Chondrocyte (in vitro differentiated cells): ENCODE results near the gene TBX15. TPM values are rescaled to one million over a fixed set of nuclear protein-coding genes. Genes with fewer than 3 reads are reported as not detected.
"Not testable (repeated sequence)": the region's sequence is repeated elsewhere in the genome, so short reads cannot be mapped to it uniquely, and the experiment has no call there.

Experiments used
- DNase-seq: peaks from one replicate; pipeline ENCODE4 v3.0.0; 2021; ENCODE audit warnings: mixed read lengths, low spot score
- H3K27ac Mint-ChIP-seq: one replicate; pipeline ENCODE4 v1.8.0; 2021; ENCODE audit warnings: mild to moderate bottlenecking, moderate library complexity, mixed read lengths; ENCODE audit not compliant: unreplicated experiment
- H3K27me3 Mint-ChIP-seq: 2 replicates; pipeline ENCODE4 v1.8.0; 2021; ENCODE audit warnings: low read depth, mixed read lengths
- H3K36me3 Mint-ChIP-seq: 2 replicates; pipeline ENCODE4 v1.8.0; 2021; ENCODE audit warnings: low read depth, mixed read lengths
- H3K4me1 Mint-ChIP-seq: 2 replicates; pipeline ENCODE4 v1.8.0; 2021; ENCODE audit warnings: low read depth, mild to moderate bottlenecking, mixed read lengths
- H3K4me3 Mint-ChIP-seq: one replicate; pipeline ENCODE4 v1.8.0; 2021; ENCODE audit warnings: mild to moderate bottlenecking, moderate library complexity, mixed read lengths; ENCODE audit not compliant: unreplicated experiment
- H3K9me3 Mint-ChIP-seq: 2 replicates; pipeline ENCODE4 v1.8.0; 2021; ENCODE audit warnings: low read depth, mixed read lengths
- total RNA-seq: library from RNA; stranded (reverse); gene quantifications from 3 replicates; pipeline ENCODE4 v1.2.1, GENCODE V29; 2021
- TF ChIP-seq, protein P1 (sequence below): fragments of 200-600 bp; sonication (generic); IDR thresholded peaks from 2 replicates; pipeline ENCODE4 v1.5.0; 2021; ENCODE audit warnings: antibody characterized with exemption, mild to moderate bottlenecking, moderate library complexity

The TBX15 gene
- total RNA-seq, 1 donor from 2014 or later: 41.0 TPM

DNA sequence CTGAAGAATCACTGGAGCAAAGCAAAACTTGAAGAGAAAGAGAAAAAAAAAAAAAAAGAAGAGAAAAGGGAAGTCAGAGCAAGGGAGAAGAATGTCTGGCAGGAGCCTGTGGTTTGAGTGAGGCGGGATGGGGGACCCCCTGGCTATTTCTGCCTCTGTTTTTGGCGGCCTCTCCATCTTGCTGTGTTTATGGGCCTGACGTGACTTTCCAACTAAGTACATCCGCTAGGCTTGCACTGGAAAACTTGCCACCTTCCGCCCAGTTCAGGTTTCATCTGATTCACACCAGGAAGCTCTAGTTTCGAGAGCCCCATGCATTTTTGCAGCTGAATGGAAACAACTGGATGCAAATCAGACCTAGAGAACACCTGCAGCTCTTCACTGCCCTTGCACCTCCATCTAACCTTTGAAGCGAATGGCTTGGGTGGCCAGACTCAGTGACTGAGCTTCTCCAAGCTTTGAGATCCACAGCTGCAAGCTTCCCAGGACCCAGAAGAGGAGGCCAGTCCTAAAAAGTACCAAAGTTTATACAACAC is 28.0 kb downstream of the TBX15 start:
- H3K27me3 Mint-ChIP-seq: no peaks in the 10 kb centered on the region
- DNase-seq: no peak
- peaks cover 8% of the 10 kb centered on the region for H3K36me3 Mint-ChIP-seq
- H3K4me3 Mint-ChIP-seq: peak overlapping the region; percentile 17
- peaks cover 57% of the 10 kb centered on the region for H3K4me1 Mint-ChIP-seq
- TF ChIP-seq, protein P1, sequence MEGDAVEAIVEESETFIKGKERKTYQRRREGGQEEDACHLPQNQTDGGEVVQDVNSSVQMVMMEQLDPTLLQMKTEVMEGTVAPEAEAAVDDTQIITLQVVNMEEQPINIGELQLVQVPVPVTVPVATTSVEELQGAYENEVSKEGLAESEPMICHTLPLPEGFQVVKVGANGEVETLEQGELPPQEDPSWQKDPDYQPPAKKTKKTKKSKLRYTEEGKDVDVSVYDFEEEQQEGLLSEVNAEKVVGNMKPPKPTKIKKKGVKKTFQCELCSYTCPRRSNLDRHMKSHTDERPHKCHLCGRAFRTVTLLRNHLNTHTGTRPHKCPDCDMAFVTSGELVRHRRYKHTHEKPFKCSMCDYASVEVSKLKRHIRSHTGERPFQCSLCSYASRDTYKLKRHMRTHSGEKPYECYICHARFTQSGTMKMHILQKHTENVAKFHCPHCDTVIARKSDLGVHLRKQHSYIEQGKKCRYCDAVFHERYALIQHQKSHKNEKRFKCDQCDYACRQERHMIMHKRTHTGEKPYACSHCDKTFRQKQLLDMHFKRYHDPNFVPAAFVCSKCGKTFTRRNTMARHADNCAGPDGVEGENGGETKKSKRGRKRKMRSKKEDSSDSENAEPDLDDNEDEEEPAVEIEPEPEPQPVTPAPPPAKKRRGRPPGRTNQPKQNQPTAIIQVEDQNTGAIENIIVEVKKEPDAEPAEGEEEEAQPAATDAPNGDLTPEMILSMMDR: no peak
- H3K9me3 Mint-ChIP-seq: peaks cover 7% of the 10 kb centered on the region
- H3K27ac Mint-ChIP-seq: peak overlapping the region; percentile 87

DNA sequence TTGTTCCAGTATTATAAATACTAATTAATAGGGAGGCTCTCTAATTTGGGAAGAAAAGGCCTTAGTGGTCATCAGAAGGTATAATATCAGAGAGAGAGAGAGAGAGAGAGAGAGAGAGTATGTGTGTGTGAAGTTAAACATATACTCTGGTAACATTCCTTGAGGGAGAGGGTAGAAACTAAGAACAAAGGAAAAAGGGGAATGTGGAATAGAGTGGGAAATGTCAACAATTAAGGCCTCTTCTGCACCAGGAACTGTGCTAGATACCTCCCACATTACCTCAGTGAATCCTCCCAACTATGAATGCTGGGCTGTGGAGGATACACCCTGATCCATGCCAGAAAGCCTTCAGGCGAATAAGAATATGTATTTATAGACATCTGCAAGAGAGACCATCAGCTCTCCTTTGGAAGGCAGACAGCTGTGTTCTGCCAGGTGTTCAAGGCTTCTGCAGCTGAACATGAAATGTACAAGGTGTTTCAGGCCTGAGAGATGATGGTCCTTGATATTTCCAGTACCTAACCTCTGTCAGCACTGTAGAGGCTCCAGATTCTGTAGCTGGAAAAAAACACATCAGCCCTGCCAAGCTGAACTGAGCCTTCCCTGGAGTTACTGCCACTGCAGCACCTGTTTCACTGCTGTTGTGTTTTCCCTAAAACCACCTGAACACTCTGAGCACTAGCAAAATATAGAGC is 29.1 kb downstream of the TBX15 start:
- H3K4me1 Mint-ChIP-seq: peaks cover 58% of the 10 kb centered on the region
- peaks cover 5% of the 10 kb centered on the region for H3K36me3 Mint-ChIP-seq
- DNase-seq: no peak
- TF ChIP-seq, protein P1: no peak
- H3K4me3 Mint-ChIP-seq: no peak overlapping the region
- H3K27ac Mint-ChIP-seq: peak overlapping the region; percentile 87
- peaks cover 3% of the 10 kb centered on the region for H3K9me3 Mint-ChIP-seq
- H3K27me3 Mint-ChIP-seq: no peaks in the 10 kb centered on the region

DNA sequence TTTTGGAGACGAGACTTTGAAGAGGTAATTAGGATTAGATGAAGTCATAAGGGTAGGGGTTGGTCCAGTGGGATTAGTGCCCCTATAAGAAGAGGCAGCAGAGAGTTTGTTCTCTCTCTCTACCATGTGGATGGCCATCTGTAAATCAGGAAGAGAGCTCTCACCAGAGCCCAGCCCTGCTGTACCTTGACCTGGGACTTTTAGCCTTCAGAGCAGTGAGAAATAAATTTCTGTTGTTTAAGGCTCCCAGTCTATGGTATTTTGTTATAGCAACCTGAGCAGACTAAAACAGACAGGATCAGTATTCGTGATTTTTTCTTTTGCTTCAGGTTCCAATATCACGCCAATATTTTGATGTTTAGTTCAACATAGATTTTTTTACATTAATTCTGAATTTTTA is 30.0 kb downstream of the TBX15 start:
- Mint-ChIP-seq H3K4me1 (peaks cover 58% of the 10 kb centered on the region), H3K36me3 (peaks cover 3% of the 10 kb centered on the region), H3K27ac (no peak overlapping the region), H3K27me3 (no peaks in the 10 kb centered on the region), H3K4me3 (no peak overlapping the region), H3K9me3 (no peaks in the 10 kb centered on the region)
- DNase-seq: no peak
- TF ChIP-seq, protein P1: no peak

DNA sequence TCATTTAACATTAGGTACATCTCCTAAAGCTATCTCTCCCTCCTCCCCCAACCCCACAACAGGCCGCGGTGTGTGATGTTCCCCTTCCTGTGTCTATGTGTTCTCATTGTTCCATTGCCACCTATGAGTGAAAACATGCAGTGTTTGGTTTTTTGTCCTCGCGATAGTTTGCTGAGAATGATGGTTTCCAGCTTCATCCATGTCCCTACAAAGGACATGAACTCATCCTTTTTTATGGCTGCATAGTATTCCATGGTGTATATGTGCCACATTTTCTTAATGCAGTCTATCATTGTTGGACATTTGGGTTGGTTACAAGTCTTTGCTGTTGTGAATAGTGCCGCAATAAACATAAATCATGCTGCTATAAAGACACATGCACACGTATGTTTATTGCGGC is 30.6 kb downstream of the TBX15 start:
- not testable (repeated sequence) for H3K4me3 Mint-ChIP-seq, DNase-seq, H3K36me3 Mint-ChIP-seq, H3K27me3 Mint-ChIP-seq, H3K27ac Mint-ChIP-seq, H3K9me3 Mint-ChIP-seq
- H3K4me1 Mint-ChIP-seq: peaks cover 61% of the 10 kb centered on the region

DNA sequence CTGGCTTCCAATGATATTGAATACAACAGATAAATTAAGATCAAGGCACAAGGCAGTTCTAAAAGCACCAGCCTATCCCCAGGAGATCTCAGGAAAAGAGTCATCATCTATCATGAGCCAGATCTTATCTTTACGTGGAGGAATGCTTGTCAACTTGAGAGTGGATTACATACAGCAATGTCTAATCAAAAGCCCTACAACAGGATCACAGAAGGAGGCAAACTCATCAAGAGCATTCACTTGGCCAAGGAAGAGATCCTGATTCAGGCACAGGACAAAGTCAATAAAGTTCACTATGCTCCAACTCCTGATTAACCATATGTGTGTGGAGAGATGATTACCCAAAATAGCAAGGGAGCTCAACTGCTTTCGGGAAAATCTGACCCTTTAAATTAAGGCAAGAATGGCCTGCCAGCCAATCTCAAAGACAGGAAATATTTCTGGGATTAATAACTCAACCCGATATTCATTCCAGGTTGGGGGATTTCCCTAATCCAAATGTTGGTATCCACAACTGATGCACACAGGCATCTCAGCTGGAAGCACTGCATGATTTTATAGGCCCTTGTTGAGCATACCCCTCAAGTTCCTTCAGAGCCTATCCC is 33.7 kb downstream of the TBX15 start:
- Mint-ChIP-seq H3K36me3 (peaks cover 2% of the 10 kb centered on the region), H3K9me3 (no peaks in the 10 kb centered on the region), H3K4me1 (peaks cover 55% of the 10 kb centered on the region), H3K27ac (no peak overlapping the region), H3K27me3 (no peaks in the 10 kb centered on the region), H3K4me3 (no peak overlapping the region)
- TF ChIP-seq, protein P1: no peak
- DNase-seq: no peak
